ENCODE results near the gene ATP8B3.
"Not testable (repeated sequence)": the region's sequence is repeated elsewhere in the genome, so short reads cannot be mapped to it uniquely, and the experiment has no call there.

DNA sequence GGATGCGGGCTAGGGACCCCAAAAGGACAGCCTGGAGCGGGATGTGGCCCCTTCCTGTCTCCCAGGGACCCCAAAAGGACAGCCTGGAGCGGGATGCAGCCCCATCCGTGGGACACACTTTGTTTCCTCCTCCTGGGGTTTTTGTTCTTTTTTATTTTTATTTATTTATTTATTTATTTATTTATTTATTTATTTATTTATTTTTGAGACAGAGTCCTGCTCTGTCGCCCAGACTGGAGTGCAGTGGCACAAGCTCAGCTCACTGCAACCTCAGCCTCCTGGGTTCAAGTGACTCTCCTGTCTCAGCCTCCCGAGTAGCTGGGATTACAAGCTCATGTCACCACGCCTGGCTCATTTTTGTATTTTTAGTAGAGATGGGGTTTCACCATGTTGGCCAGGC, 14.8 kb downstream of the ATP8B3 start:
- TF ChIP-seq, protein P1, sequence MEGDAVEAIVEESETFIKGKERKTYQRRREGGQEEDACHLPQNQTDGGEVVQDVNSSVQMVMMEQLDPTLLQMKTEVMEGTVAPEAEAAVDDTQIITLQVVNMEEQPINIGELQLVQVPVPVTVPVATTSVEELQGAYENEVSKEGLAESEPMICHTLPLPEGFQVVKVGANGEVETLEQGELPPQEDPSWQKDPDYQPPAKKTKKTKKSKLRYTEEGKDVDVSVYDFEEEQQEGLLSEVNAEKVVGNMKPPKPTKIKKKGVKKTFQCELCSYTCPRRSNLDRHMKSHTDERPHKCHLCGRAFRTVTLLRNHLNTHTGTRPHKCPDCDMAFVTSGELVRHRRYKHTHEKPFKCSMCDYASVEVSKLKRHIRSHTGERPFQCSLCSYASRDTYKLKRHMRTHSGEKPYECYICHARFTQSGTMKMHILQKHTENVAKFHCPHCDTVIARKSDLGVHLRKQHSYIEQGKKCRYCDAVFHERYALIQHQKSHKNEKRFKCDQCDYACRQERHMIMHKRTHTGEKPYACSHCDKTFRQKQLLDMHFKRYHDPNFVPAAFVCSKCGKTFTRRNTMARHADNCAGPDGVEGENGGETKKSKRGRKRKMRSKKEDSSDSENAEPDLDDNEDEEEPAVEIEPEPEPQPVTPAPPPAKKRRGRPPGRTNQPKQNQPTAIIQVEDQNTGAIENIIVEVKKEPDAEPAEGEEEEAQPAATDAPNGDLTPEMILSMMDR (IDR thresholded peaks at IDR 0.05 in 8 of 11, conservative IDR thresholded peaks at IDR 0.05 in 3 of 11) = not testable (repeated sequence)
- not testable (repeated sequence) for TF ChIP-seq POLR2A (IDR thresholded peaks at IDR 0.05)

Data from spleen (tissue), 7 donors.